OCI-M1 (cell line): Measurements from ENCODE around the gene COPRS.

Source experiments
- DNase-seq: peaks from one replicate; lab custom pipeline; 2025; lab: John Stamatoyannopoulos, UW

COPRS gene

GRCh38 chr17:31807846-31808245, 51.2 kb downstream of the COPRS start:
- DNase-seq: no peak

GRCh38 chr17:31806921-31807320, 52.1 kb downstream of the COPRS start:
- DNase-seq: no peak

GRCh38 chr17:31803494-31804213, 55.4 kb downstream of the COPRS start:
- no peak for DNase-seq

- peak; percentile 66 for DNase-seq
Measured at GRCh38 chr17:31802502-31802901, 56.5 kb downstream of the COPRS start.
